HG03442 (cell line): Measurements from ENCODE around the gene HLA-DPA1.

Experiments
- ATAC-seq: cut with Tn5 transposase; IDR thresholded peaks from one replicate; pipeline ENCODE4 v1.9.1; 2021; ENCODE audit warnings: mild to moderate bottlenecking, moderate library complexity; ENCODE audit not compliant: unreplicated experiment

HLA-DPA1 gene

DNA sequence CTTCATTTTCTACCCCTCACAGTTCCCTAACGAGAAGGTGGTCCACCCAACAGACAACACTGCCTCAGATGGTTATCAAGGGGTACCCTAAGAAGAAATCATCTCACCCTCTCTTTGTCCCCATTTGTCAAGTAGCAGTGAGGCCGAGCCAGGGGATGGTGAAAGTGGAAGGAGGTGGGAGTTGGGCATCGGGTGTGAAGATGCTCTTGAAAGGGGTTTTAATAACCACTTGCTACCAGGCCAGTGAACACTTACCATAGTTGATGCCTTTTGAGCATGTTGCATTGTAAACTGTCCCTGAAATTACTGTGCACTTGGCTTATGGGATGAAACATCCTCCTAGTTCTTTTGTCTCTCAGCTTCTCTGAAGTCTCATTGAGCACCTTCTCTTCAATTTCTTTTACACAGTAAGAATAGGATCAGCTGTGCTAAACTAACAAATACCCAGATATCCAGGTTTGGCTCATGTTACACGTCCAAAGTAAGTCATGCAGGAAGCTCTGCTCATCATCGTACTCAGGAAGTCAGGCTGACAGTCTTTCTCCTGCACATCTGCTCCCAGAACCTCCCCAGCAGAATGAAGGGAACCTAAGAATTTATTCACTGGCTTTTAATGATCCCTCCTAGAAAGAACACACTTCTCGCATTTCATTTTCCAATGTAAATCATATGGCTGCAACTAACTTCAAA lies 15.6 kb upstream of the HLA-DPA1 start:
- no peak for ATAC-seq

DNA sequence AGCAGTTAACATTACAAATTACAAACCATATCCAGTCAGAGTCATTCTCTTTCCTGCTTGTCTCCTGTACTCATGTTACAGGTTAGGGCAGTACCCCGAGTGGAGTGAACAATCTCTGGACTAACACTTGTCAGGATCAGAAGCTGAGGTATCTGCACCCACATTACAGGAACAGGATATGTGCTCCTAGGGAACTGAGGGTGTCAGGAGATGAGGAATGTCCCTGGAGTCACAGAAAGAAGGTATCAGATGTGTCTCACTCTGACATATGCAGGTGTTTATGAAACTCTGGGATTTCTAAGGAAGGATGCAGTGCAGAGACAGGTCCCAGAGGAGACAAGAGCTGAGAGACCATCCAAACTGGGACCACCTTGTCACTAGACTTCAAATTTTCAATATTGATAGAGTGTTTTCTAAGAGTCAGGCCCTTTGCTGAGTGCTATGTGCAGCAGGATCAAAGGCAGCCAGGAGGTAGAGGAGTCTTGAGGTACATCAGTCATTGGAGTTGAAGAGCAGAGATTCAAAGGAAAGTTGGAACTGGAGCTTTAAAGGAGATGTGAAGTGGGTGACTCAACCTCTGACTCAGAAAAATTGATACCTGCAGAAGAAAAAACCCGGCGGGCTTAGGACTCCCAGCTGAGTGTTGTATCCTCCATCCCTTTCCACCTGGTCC lies 14.9 kb upstream of the HLA-DPA1 start:
- ATAC-seq: no peak

DNA sequence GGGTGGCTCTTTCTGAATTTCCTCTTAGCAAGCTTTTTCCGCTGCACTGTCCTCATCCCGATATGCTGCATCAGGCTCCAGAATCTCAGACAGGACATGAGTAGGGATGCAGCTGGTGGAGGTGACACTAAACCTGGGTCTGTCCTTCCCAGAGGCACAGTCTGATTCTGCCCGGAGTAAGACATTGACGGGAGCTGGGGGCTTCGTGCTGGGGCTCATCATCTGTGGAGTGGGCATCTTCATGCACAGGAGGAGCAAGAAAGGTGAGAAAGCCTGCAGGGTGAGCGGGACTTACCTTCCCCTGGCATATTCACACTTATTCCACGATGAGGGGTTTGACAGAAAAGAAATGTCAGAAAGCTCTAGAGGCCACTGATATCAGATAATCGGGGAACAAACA lies 12.2 kb upstream of the HLA-DPA1 start:
- ATAC-seq: no peak

DNA sequence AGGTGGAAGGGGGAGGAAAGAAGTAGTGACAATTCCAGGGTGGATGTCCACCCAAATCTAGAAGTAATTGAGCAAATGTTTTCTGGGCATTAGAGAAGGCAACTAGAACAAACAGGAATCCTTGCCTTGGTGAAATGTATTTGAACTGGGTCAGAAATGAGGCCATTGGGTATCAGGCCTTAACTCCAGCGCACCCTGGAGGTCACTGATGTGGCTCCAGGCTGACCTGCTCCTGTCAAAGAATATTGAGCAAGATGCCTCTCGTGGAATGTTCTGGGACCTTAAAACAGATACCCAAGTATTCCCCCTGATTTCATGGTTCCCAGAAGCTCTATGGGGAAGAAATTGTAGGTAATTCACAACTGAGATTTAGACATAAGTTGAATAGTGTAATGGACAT lies 9.3 kb upstream of the HLA-DPA1 start:
- ATAC-seq: no peak

DNA sequence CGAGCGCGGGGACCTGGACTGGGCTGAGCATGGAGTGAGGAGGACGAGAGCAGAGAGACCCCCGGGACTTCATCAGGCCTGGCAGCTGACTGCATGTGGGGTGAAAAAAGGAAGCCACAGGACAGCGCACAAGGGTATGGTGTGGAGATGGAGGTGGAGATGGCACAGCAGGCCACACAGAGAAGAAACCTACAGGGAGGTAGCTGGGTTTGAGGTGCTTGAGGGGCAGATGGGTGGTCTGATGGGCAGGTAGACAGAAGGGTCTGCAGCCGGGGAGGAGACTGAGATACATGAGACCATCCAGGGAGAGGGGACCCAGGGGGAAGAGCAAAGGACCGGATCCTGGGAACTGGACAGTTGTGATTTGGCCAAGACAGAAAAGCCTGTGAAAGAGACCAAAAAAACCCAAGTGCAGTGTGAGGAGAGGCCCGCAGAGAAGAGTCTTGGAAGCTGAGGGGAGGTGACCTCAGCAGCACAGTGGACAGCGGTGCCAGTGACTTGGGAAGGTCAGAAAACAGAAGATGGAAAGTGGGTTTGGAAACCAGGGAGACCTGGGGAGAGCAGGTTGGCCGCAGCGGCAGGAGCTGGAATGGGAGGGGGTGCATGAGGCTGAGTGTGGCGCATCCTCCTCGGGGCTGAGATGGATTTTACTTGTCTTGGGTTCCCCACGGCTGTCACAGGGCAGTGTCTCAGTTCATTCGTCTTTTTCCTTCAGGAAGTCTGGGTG lies 7.8 kb upstream of the HLA-DPA1 start:
- no peak for ATAC-seq

DNA sequence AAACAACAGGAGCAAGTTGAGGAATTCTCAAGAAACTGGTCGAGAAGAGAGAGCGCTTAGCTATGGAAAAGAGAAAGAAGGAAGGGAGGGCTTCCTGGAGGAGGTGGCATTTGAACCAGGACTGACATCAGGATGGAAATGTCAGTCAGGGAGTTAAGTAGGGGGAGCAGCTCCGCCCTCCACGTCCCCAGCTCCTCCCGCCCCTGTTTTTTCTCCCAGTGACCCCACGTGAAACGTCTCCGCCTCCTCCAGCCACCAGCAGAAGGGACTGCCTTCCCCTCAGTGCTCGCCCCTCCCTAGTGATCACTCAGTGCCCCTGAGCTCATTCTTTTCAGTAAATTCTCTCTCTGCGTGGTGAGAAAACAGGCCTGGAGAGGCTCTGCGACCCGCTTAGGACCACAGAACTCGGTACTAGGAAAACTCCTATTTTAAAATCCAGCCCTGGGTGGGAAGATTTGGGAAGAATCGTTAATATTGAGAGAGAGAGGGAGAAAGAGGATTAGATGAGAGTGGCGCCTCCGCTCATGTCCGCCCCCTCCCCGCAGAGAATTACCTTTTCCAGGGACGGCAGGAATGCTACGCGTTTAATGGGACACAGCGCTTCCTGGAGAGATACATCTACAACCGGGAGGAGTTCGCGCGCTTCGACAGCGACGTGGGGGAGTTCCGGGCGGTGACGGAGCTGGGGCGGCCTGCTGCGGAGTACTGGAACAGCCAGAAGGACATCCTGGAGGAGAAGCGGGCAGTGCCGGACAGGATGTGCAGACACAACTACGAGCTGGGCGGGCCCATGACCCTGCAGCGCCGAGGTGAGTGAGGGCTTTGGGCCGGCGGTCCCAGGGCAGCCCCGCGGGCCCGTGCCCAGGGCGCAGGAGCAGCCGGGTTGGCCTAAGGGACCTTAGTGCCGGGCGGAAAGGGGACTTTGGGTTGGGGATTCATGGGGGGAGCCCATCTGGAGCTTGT lies 7.0 kb upstream of the HLA-DPA1 start:
- peak; percentile 41 for ATAC-seq

DNA sequence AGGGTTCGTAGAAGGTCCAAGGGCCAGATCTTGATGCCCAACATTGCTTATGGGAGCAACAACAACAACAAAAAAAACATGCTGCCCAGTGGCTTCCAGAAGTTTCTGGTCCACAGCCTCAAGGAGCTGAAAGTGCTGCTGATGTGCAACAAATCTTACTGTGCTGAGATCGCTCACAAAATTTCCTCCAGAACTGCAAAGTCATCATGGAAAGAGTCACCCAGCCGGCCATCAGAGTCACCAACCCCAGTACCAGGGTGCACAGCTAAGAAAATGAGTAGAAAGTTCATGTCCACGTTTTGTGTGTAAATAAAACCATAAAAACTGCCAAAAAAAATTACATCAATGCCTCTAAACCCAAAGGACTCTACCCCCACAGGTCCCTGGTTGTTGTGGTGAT lies 6.1 kb upstream of the HLA-DPA1 start:
- ATAC-seq: no peak

DNA sequence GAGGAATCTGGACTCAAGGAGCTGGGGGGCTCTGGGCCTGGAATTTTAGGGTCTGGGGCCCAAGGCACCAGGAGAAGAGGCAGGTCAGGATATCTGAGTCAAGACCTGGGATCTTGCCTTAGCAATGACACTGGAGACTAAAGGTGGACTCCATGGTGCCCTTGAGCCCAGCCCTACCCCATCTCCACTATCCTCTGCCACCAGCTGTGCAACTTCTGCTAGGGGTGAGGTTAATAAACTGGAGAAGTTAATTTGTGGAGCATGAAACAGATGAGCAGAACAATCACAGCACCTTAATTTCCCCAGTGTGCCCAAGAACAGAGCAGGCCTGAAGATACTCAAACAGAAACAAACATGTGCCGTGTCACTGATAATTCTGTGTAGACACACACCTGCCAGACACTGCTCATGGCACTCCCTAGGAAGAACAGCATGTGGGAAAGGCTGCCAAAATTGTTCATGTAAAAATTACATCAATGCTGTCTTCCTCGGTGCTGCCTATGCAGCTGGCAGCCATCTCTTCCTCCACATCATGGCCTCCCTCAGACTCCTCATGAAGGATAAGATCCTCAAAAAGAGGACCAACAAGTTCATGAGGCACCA lies 5.6 kb upstream of the HLA-DPA1 start:
- ATAC-seq: no peak

DNA sequence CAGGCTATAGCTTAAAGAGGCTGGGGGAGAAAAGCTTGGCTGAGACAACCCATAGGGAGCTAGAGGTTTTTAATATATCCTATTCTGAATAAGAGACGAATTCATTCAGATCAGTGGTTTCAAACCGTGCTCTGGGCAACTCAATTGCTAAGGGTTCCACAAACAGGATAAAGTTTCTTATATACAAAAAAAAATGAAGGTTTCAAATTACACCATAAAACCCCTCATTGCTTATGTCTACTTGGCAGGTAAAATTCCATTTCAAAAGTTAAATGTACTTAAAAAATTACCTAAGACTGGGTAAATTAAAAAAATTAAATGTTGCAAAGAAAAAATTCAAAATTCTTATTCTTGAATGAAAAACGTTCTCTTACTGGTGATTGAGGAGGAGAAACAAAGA lies 5.0 kb upstream of the HLA-DPA1 start:
- no peak for ATAC-seq

DNA sequence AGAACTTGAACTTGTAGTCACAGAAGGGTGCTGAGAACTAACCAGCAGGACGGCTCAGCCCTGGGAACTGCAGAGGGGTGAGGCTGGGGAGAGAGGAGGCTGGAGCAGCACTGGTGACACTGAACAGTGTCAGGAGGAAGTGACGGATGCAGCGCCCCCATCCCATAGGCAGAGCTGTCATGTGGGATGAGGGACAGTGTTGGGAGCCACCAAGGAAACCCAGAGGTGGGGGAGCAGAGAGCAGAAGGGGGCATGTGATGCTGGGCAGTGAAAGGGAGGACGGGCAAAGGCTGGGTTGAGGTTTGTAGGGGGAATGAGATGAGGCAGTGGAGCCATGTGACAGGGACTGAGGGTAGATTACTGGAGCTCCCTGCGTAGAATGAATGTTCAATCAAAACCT lies 4.5 kb upstream of the HLA-DPA1 start:
- ATAC-seq: no peak

DNA sequence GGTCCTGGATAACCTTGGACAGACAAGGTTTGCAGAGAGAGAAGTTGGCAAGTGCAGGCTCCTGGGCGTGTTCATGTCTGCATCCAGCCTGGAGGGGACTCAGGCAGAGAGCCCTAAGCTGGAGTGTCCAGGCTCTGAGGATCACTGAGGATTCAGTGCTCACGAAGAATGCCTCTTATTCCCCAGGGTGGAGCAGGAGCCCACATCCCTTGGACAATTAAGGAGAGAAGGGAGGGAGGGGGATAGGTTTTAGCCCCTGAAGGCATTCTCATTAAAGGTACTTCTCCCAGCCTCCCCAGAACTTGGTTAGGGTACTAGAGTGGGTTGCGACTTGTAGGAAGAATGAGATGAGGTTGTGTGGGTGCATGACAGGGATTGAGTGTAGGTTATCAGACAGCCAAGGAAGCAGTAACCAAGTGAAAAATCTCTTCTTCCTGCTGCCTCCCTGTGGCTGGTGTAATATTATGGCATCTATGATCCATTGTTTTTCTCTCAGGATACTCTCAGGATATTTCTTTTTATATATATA lies 3.0 kb upstream of the HLA-DPA1 start:
- ATAC-seq: no peak

DNA sequence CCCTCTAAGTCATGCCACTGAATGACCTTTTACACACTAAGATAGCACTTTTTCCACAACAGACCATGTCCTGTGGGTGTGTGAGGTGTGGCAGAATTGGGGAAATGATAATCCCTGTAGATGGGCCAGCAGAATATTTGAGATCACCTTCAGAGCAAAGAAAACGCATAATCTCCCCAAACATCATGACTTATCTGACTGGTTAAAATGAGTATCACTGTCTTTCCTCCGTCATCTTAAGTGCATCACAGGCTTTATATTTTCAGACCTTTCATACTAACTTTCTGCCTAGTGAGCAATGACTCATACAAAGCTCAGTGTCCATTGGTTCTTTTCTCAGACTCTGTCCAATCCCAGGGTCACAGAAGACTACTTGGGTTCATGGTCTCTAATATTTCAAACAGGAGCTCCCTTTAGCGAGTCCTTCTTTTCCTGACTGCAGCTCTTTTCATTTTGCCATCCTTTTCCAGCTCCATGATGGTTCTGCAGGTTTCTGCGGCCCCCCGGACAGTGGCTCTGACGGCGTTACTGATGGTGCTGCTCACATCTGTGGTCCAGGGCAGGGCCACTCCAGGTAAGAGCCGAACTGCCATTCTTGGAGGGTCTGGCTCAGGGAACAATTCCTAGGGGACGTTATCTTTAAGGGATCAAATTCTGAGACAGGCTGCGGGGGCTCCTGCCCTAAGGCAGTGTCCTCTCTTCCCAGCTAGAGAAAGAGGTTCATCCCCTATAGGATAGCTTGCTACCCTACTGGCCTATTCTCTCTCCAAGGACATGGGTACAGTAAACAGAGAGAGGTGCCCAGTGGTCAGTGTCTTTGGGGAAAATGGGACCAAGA lies 2.3 kb upstream of the HLA-DPA1 start, which contains the start of gene HLA-DPB1:
Gene HLA-DPB1, plus strand, starts transcription at position 423 of the 838 bp plus-strand sequence. Its CDS starts 52 bp downstream, at position 475.
- peak; percentile 53 for ATAC-seq

DNA sequence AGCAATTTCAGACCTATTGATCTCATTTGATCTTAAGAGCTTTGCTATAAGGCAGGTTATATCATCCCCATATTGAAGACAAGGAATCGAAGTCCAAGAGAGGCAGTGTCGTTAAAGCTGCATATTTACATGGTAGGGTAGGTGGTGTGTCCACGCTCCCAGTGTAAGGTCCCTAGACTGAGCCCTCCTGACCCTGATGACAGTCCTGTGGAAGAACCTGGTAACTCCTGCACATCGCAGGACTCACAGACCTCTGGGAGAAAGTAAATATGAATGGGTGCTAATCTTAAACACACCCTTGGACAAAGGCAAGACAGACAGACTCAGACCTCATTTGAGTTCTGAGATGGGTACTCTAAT lies 1.7 kb upstream of the HLA-DPA1 start:
- no peak for ATAC-seq

DNA sequence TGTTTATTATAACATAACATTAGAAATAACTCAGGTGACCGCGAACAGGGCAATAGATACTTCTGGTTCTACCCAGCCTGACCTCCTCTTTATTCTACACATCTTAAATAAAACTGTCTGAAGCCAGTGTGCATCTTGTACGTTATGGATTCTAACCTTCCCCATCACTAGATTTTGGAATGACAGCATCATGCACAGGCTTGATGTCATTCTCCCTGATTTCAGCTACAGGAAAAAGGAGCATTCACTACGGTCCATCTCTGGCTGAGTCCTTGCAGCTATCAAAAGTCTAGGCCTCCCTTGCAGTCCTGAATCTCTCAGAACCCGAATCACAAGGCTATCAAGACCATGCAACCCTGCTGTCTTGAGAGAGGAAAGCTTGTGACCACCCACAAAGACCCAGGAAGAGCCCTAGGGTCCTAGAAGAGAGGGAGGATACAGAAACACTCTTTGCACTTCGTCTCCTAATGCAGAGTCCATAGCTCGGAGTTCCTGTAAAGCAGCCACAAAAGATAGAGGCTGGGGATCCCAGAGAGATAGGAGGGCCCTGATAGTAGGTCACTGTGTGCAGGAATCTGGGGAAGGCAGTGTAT lies 845 bp downstream of the HLA-DPA1 start:
- no peak for ATAC-seq

DNA sequence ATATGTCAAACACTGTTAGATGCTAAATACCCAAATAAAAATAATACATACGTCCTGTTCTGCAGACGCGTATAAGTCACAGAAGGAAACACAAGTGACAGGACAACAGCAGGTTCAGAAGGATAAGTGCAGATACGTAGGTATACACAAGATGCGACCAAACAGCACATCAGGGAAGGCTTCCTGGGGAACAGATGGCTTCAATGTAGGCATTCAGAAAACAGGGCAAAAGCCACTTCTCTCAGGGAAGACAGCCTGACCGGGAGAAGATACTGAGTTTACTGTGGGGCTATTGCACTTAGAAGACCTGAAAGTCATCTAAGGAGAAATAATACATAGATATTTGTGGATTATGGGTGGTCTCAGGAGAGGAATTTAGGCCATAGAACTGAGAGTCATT lies 1.9 kb downstream of the HLA-DPA1 start:
- ATAC-seq: no peak

DNA sequence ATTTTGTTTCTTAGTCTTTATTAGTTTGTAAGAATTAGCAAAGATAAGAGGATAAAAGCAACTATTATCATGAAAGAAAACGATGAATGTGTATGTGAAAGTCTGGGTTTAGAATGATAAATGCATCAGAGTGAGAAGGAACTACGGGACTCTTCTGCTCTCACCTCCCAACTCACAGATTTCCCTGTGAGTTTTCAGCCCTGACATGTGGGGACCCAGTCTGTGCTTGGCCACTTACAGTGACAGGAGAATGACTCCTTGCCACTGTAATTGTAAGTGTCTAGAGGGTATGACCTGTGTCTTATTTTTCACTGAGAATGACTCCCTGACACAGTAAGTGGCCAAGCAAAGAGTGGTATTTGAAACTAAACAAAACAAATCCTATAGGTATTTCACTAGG lies 2.5 kb downstream of the HLA-DPA1 start:
- no peak for ATAC-seq

DNA sequence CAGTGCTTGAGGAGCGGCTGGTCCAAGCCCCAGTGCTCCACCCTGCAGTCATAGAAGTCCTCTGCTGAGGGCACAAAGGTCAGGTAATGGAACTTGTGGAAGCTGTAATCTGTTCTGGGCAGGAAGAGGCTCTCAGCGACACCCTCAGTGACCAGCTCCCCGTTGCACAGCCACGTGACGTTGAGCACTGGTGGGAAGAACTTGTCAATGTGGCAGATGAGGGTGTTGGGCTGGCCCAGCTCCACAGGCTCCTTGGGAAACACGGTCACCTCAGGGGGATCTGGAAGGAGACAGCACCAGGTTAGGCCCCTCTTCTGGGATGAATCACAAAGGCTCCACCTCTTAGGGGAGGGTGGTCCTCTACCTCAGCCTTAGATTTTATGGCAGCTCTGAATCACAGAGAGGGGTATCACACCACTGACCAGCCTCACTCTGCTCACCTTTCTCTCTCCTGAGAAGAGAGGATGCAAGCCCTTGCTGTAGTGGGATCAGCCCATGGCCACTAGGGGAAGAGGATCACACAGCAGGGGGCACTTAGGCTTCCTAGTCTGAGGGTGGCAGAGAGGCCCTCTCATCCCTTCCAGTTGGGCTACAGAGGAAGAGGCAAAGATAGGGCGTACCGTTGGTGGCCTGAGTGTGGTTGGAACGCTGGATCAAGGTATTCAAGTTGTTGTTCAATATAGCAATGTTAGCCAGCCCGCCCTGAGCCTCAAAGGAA lies 4.3 kb downstream of the HLA-DPA1 start:
- ATAC-seq: no peak

DNA sequence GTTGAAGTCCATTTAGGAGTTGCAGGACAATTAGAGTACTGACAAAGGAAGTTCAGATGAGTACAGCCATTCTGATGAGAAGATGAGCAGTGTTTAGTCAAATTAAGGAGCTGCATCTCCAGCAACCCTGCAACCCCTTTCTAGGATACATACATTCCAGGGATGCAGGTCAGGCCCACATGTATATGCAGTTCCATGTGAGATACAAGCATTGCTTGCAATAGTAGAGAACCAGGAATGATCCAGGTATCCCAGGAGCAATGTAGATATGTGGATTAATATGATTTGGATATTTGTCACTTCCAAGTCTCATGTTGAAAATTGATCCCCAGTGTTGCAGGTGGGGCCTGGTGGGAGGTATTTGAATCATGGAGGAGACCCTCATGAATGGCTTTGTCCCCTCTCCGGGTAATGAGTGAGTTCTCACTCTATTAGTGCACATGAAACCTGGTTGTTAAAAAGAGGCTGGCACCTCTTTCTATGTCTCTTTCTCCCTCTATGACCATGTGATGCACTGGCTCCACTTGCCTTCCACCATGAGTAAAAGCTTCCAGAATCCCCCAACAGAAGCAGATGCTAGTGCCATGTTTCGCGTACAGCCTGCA lies 6.4 kb downstream of the HLA-DPA1 start:
- no peak for ATAC-seq
